Activated effector memory CD4-positive, alpha-beta T cell treated with Interleukin-2 at 50 U/mL for 16 hours (primary cell): Measurements from ENCODE around the gene GRID2.
"Not testable (repeated sequence)": the region's sequence is repeated elsewhere in the genome, so short reads cannot be mapped to it uniquely, and the experiment has no call there.

Experiments
- DNase-seq: peaks from one replicate; pipeline ENCODE4 v3.0.0-alpha.2; 2020

Gene GRID2

DNA sequence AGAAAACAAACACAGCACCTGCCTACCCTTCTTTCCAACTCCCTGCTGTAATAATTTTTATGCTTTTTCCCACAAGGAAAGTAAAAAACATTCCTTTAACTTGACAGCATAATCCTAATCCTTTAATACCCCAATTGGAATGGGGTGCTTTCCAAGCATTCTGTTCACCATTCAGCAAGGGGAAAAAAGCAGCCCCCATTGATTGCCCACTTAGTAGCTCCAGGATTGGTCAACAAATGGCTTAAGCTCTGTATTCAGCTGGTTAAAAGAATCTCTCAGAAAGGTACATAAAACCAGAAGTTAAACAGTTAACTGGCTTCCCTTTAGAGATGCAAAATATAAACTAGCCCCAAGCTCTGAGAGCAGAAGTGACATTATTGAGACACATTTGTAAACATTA, 1330.0 kb downstream of the GRID2 start:
- no peak for DNase-seq

DNA sequence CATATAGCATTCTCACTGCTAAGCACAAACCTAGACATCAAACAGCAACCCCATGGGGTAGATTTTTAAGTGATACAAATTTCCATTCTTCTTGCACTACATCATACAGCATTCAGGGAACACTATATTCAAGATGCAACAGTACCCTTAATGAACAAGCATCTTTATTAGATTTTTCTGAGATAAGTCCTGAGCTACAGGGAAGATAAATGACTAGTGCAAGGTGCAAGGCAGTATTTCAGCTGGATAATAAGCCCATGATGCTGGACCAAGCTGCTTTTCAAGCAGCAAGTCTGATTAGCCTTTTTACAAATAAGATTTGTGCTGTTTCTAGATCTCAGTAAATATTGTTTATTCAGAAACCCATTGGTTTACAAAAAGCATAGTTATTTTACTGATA, 1332.2 kb downstream of the GRID2 start:
- DNase-seq = no peak

DNA sequence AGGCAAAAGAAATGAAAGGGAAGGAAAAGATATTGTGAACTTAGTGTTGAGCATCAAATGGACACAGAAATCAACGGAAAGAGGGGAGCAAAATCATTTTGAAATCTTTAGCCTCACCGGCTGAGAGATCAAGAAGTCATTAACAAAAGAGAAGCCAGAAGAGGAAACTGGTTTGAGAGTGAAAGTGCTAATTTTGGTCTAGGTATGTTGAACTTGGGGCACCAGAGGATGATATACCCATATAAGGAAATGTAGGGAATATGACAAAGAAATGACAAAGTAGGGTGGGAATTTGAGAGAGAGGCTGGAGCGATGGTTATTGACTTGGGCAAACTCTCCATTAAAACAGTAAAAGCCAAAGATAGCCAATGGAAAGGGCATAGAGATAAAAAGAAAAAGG, 1341.4 kb downstream of the GRID2 start:
- no peak for DNase-seq

DNA sequence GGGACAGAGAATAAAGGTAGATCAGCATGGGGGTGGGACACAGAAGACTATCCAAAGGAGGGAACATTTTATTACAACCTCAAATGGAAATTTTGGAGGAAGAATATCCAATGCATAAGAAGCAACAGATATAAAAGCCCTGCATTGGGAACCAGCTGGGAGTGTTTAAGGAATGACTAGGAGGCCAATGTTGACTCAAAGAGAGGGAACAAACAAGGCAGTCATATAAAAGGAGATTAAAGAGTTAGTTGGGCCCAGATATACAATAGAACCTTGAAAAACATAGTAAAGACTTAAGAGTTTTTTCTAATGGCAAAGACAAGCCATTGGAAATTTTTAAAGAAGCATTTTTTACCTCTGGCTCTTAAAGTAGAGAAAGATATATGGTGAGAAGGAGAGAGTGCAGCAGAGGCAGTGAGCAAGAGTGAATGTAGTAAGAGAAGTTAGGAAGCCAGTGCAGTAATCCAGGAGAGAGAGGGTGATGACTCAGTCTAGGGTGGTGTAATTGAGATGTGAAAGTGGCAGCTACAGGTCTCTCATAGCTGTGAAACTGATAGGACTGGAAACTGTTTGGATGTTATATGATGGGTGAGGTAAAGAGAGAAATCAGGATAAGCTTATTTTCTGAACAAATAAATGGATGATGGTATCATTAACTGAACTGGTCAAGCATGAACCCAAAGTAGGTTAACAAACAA, 1342.6 kb downstream of the GRID2 start:
- no peak for DNase-seq

DNA sequence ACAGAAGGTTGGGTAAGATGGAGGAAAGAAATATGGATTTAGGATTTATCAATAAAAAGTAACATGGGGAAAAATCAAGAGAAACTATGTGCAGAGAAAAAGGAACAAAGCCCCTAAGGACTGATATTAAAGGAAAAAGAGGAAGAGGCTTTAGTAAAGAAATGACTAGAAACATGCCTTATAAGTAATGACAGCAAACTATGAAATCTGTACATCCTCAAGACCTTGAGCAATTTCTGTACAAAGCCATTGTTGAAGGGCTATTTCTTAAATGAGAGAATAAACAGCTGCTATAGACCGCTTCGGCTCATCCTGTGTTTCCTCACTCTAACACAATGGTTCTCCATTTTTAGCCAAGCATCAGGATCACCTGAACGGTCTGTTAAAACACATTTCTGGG, 1344.5 kb downstream of the GRID2 start:
- DNase-seq = no peak

DNA sequence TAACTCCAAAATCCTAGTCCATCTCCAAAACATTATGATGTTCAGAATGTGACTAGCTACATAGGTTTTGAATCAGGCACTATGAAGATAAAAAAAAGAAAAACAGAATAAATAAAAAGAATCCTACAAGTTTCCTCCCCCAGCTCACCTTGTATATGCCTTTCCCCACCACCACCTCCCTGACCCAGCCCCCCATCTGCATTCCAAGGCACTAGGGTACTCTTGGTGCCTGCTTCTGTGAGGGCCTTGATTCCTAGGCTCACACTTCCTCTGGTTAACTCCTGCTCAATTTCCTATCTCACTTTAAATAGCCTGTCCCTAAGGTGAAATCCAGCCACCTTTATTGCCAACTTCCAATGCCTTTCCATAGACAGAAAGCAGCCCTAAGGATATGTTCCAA, 1346.1 kb downstream of the GRID2 start:
- no peak for DNase-seq

DNA sequence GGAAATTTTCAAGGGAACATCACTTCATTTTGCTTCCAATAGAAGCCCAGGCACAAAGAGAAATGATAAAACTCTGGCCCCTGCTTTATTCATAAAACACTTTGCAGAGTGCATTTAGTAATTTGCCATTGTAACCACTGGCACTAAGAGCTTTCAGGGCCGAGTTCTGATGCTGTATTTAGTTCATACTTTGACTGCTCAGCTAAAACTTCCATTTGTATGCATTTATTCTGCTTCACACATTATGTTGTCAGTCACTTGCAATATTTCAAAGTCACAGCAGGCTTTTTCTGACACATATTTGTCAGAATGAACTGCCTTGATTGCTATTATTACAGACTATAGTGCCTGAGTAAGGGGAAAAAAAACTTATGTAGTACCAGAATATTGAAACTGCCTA, 1350.4 kb downstream of the GRID2 start:
- DNase-seq = no peak

DNA sequence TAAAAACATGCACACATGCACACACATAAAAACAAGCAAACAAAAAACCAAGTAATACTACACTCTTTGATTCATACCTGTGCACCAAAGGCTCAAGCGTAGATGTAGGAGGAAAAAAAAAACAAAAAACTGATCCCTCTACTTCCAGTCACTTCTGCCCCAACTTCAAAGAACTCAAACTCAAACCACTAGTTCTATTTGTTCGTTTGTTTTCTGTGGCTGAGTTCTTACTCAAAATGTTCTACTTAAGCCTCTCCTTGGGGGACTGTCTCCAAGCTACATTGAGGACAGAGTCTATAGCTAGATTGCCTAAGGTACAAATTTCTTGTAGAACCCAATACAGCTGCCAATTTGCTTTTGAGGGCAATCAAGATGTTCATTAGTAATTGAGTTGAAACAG, 1353.8 kb downstream of the GRID2 start:
- DNase-seq = no peak

DNA sequence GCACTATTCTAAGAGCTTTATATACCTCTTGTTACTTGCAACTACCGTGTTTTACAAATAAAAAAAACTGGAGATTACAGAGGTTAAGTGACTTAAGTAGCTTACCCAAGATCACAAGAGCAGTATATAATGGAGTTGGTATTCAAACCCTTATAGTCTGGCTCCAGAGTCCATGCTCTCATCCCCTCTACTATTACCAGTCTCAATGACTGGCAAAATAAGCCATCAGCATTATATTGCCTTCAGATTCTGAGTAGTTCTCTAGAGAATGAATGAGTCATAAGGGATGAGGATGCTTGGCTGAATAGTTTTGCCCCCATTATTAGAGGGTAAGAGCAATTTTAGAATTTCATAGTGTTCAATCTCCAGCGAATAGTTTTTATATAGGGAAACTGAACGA, 1354.7 kb downstream of the GRID2 start:
- no peak for DNase-seq

DNA sequence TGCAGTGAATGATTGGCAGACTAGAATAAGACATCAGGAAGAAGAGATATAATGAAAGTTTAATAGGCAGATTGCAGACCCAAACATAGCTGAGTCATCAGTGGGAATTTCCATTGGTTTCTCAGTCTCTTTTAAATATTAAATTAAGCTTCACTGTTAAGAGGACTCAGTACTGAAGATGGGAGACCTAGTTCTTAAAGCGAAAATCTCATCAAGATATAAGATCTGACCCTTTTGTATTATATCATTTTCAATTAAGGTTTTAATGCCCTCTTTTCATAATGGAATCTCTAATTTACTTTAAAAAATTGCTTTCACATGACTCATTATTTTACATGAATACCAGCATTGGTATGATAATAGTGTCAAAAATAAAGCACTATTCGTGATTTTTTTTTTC, 1355.9 kb downstream of the GRID2 start:
- no peak for DNase-seq

DNA sequence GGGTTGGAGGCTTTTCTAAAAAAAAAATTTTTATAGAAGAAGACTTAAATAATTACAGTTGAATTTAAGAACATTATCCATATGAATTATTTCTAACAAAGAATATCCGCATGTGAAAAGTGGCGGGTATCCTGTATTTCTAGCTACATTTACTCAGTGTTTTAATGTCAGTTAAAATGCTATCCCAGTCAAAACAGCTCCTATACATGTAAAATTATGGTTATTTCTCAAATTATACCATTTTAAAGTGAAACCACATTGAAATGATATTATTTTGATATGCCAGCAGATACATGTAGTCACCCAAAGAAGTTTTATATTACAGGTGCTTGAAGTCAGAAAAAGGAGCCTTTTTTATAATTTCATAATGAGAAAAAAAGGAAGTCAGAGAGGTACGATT, 1356.3 kb downstream of the GRID2 start:
- no peak for DNase-seq

DNA sequence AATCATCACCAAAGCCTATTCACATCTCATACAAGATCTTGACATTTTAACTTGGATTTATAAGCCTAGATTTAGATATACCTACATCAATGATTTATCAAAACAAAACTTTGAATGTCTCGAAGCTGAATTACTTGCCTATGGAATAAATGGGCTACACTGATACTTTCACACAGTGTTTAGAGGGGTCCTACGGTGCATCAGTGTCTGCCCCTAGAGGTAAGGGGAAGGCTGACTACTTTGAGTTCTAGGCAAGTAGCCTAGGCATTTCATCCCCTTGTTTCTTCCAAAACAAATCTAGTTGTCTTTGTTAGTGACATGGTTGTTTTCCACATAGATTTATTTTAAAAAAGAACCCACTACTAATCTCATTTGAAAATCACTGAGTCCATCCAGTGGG, 1366.7 kb downstream of the GRID2 start:
- DNase-seq = no peak

DNA sequence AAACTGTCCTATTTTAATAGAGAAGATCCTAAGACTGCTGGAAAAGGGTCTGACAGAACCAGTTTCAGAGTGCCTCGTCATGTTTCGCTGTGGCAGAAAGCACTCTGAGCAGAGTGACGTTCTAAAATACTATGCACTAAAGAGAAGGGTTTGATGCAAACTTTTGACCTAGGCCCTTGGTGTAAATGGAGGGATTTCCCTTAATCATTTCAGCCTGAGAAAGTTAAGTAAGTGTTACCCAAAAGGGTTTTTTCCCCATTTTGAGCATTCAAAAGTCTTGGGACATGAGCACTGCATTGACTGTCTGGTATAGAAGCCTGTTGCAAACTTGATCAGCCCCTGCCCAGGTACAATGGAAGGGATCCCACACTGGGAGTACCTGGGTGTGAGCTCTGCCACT, 1367.3 kb downstream of the GRID2 start:
- DNase-seq = no peak

DNA sequence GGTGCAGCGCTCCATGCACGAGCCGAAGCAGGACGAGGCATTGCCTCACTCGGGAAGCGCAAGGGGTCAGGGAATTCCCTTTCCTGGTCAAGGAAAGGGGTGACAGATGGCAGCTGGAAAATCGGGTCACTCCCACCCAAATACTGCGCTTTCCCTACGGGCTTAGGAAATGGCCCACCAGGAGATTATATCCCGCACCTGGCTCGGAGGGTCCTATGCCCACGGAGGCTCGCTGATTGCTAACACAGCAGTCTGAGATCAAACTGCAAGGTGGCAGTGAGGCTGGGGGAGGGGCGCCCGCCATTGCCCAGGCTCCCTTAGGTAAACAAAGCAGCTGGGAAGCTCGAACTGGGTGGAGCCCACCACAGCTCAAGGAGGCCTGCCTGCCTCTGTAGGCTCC, 1373.2 kb downstream of the GRID2 start:
- DNase-seq = not testable (repeated sequence)

DNA sequence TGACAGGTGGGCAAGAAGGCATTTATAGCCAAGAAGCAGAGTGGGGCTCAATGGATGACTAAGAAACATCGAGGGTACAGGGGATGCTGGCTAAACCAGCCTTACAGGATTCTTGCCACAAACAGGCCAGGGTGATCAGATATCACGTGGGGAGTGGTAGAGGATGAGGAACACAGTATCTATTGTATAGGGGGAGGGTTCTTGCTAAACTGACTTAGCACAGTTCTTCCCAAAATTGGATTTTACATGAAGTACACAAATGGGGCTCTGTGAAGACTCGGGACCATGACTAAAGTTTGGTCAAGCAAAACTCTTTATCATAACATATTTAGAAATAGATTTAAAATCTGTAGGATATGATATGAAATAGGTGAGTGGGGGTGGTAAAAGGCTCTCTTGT, 1380.8 kb downstream of the GRID2 start:
- no peak for DNase-seq

DNA sequence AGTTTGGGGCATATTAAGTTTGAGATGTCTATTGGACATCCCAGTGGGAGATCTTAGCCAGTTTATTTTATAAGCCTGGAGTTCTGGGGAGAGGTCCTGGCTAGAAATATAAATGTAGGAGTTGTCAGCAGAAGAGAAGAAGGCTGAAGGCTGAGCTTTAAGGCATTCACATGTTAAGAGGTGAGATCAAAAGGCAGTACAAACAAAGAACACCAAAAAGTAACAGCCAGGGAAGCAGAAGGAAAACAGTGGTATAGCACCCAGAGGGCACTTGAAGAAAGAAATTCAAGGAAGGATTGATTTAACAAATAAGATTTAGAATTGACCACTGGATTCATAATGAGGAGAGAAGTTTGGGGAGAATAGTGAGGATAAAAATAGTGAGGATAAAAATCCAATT, 1383.5 kb downstream of the GRID2 start:
- no peak for DNase-seq

DNA sequence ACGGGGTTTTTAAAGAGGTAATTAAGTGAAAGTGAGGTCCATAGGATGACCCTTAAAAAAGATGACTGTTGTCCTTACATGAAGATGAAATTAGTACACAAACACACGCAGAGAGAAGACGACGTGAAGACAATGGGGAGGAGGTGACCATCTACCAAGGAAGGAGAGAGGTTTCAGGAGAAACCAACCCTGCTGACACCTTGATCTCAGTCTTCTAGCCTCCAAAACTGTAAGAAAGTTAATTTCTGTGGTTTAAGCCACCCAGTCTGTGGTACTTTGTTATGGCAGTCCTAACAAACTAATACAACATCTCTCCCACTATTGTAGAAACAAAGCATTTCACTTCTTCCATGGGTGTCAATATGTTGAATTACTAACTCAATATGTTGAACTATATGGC, 1385.2 kb downstream of the GRID2 start:
- DNase-seq = no peak

DNA sequence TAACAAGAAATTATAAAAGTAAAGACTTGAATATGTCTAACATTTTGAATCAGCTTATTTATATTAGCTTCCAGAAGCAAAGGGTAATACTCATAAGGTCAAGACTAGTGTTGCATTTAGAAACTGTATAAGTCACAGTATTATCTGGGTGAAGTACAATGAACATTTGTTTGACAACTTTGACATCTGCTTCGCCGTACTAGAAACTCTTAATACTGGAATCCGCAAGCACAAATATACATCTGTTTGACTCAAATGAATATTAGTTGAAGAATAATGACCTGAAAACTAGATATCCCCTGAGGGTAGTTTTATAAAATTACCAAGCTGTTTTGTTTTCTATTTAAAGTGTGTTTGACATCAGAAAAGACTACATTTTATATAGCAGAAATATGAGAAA, 1389.4 kb downstream of the GRID2 start:
- no peak for DNase-seq

DNA sequence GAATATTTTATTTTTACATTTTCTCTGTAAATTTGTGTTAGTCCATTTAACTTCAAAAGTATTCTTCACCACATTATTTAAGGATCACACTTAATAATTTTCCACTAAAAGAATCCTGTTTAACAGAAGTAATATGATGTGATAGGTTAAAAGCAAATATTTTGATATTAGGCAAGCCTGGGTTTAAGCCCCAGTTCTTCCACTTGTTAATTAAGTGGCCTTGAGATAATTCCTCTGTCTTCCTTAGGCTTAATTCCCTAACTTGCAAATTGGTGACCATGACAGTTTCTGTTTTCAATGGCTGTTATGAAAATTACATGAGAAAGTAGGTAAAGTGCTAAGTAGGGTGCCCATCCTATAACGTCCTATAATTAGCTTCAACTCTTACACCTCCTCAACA, 1394.9 kb downstream of the GRID2 start:
- DNase-seq = no peak

DNA sequence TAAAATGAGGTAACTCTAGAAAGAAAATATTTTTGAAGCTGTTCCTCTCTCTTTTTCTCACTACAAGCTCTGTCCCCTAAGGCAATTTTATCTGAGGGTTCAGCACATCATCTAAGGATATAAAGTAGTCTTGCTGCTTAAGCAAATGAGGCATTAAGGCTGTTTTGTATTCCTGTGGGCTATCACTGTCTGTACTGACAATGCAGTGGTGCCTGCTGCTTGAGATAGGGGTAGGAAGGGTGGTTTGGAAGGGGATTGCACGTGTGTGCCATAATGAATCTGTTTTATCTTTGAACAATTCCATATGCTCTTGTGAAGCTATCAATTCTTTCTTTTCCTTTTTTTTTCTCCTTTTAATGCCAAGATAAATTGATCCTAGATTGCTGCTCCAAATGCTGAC, 1396.8 kb downstream of the GRID2 start:
- no peak for DNase-seq

DNA sequence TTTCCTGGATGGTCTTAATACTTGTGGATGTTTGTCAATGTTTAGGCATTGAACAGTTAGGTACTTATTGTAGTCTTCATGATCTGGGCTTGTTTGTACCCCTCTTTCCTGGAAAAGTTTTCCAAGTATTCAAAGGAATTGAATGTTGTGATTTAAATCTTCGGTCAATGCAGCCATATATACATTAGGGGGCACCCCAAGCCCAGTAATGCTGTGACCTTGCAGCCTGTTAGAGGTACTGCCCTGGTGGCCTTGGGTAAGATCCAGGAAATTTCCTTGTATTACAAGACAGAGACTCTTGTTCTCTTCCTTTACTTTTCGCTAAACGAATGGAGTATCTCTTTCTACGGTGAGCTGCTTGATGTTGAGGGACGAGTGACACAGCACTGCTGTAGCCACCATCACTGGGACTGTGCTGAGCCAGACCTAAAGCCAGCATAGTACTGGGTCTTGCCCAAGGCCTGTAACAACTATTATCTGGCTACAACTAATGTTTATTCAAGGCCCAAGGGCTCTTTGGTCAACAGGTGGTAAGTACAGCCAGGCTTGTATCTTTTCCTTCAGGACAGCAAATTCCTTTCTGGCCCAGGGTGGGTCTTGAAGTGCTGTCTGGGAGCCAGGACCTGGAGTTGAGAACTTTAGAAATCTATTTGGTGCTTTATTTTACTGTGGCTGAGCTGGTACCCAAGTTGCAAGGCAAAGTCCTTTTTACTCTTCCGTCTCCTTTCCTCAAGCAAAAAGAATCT, 1406.5 kb downstream of the GRID2 start:
- DNase-seq = no peak

DNA sequence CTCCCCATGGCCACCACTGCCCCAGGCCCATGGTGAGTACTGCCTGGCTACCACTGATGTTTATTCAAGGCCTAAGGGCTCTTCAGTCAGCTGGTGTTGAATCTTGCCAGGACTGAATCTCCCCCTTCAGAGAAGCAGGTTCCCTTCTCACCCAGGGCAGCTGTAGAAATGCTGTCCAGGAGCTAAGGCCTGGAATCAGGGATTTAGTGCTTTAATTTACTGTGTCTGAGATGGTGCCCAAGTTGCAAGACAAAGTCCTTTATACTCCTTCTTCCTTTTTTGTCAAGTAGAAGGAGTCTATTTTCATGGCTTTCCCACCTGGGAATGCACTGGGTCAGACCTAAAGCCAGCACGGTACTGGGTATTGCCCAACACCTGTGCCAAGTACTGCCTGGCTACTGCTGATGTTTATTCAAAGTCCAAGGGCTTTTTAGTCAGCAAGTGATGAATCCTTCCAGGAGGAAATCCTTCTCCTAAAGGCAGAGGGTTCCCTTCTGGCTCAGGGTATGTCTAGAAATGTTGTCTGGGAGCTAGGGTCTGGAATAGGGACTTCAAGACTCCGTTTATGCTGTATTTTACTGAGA, 1407.2 kb downstream of the GRID2 start:
- no peak for DNase-seq

DNA sequence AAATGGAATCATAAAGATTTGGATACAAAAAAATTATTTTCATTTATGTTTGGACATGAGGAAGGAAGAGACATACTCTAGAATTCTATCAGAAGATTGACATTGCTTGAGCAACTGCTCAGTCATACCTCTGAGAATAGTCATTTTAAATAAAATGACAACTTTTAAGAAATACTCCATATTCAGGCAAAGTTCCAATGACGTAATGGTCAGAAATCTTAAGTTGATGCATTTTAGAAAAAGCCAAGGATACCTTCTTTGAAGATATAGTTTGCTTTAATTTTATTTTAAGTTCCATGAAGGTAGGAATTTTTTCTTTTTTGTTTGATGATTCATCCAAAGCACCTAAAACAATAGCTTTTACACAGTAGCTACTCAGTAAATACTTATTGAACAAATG, 1414.5 kb downstream of the GRID2 start:
- no peak for DNase-seq

DNA sequence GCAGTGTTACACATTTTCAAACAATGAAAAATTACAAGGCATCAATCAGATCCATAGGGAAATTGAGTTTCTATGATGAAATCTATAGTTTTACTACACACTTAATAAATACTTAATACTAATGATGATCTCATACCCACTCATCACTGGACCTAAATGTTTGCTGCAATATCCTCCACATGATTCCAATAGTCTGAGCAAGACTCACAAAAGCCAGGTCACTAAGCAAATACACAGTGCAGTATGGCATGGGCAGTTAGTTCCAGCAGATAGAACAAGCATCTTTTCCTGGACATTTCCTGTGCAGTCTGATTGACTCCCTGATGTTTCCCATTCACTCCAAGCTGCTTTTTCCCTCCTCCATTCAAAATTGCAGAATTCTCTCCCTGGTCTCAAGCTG, 1415.8 kb downstream of the GRID2 start:
- no peak for DNase-seq

DNA sequence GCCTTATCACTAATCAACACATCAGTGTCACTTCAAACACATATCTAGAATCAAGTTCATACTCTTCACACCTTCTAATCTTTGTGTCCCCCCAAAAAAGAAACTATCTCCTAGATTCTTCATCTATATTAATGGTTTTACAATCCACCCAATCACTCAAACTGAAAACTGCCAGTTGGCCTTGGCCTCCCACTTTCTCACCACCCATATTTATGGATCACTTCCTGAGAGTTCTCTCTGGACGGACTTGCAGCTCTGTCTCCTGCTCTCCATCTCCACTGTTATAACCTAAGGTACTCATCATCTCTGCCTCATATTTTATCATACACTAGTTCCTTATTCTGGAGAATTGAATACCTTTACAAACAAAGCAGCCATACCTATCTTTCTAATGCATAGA, 1418.7 kb downstream of the GRID2 start:
- no peak for DNase-seq
